Measurements from ENCODE around the gene TPR. TPM values are rescaled to one million over a fixed set of nuclear protein-coding genes. Genes with fewer than 3 reads are reported as not detected.

Gene TPR
- total RNA-seq, 1 experiment from 2014 or later: 157 TPM

GRCh38 chr1:186297439-186298045, 77.5 kb downstream of the TPR start:
- Mint-ChIP-seq H3K27me3 (ENCODE audit: unreplicated experiment) (no peaks in the 10 kb centered on the region), H3K4me3 (ENCODE audit: low read depth, unreplicated experiment) (no peak overlapping the region), H3K9me3 (ENCODE audit: low read depth, unreplicated experiment) (no peaks in the 10 kb centered on the region), H3K4me1 (ENCODE audit: low read depth, unreplicated experiment) (no peaks in the 10 kb centered on the region), H3K27ac (ENCODE audit: unreplicated experiment) (no peak overlapping the region), H3K36me3 (ENCODE audit: insufficient read depth, unreplicated experiment) (no peaks in the 10 kb centered on the region)
- CTCF ChIA-PET: no interaction called here
- intact Hi-C loops (cut with micrococcal nuclease; ENCODE audit: unreplicated experiment): no loop called here
- no peak for DNase-seq
- BruUV-seq (replicated peaks): no TSS peak
- no peak for TF ChIP-seq CTCF (IDR thresholded peaks at IDR 0.05; ENCODE audit: unreplicated experiment)

GRCh38 chr1:186295980-186296379, 79.1 kb downstream of the TPR start, which contains the start of gene PRG4:
Gene PRG4, plus strand, starts transcription at chr1:186296279.
- intact Hi-C loops (cut with micrococcal nuclease; ENCODE audit: unreplicated experiment): no loop called here
- BruUV-seq (replicated peaks): no TSS peak
- Mint-ChIP-seq H3K4me1 (ENCODE audit: low read depth, unreplicated experiment) (no peaks in the 10 kb centered on the region), H3K4me3 (ENCODE audit: low read depth, unreplicated experiment) (no peak within 1 kb of the TSS), H3K9me3 (ENCODE audit: low read depth, unreplicated experiment) (no peaks in the 10 kb centered on the region), H3K27me3 (ENCODE audit: unreplicated experiment) (no peaks in the 10 kb centered on the region), H3K36me3 (ENCODE audit: insufficient read depth, unreplicated experiment) (no peaks in the 10 kb centered on the region), H3K27ac (ENCODE audit: unreplicated experiment) (no peak within 1 kb of the TSS)
- CTCF ChIA-PET: no interaction called here
- DNase-seq: no peak
- TF ChIP-seq CTCF (IDR thresholded peaks at IDR 0.05; ENCODE audit: unreplicated experiment): no peak

- H3K9me3 Mint-ChIP-seq (ENCODE audit: low read depth, unreplicated experiment): no peaks in the 10 kb centered on the region
- intact Hi-C loops (cut with micrococcal nuclease; ENCODE audit: unreplicated experiment): no loop called here
- no peak overlapping the region for H3K4me3 Mint-ChIP-seq (ENCODE audit: low read depth, unreplicated experiment)
- no peak for DNase-seq
- H3K27me3 Mint-ChIP-seq (ENCODE audit: unreplicated experiment): no peaks in the 10 kb centered on the region
- BruUV-seq (replicated peaks): no TSS peak
- H3K4me1 Mint-ChIP-seq (ENCODE audit: low read depth, unreplicated experiment): no peaks in the 10 kb centered on the region
- CTCF ChIA-PET: no interaction called here
- no peak for TF ChIP-seq CTCF (IDR thresholded peaks at IDR 0.05; ENCODE audit: unreplicated experiment)
- H3K27ac Mint-ChIP-seq (ENCODE audit: unreplicated experiment): no peak overlapping the region
- no peaks in the 10 kb centered on the region for H3K36me3 Mint-ChIP-seq (ENCODE audit: insufficient read depth, unreplicated experiment)
Observed at GRCh38 chr1:186292875-186293274, 82.2 kb downstream of the TPR start.

- no peak for DNase-seq
- Mint-ChIP-seq H3K36me3 (ENCODE audit: insufficient read depth, unreplicated experiment) (no peaks in the 10 kb centered on the region), H3K9me3 (ENCODE audit: low read depth, unreplicated experiment) (no peaks in the 10 kb centered on the region), H3K27me3 (ENCODE audit: unreplicated experiment) (no peaks in the 10 kb centered on the region), H3K4me3 (ENCODE audit: low read depth, unreplicated experiment) (no peak overlapping the region), H3K27ac (ENCODE audit: unreplicated experiment) (no peak overlapping the region), H3K4me1 (ENCODE audit: low read depth, unreplicated experiment) (no peaks in the 10 kb centered on the region)
- no peak for TF ChIP-seq CTCF (IDR thresholded peaks at IDR 0.05; ENCODE audit: unreplicated experiment)
- CTCF ChIA-PET: no interaction called here
- intact Hi-C loops (cut with micrococcal nuclease; ENCODE audit: unreplicated experiment): no loop called here
- BruUV-seq (replicated peaks): no TSS peak
Observed at GRCh38 chr1:186291271-186291670, 83.8 kb downstream of the TPR start.

All from Calu3 (cell line).